Measurements from ENCODE around the gene SFN.
A peak's percentile ranks its signal among the peaks of the same experiment; 100 is the strongest.
"Not testable (repeated sequence)": the region's sequence is repeated elsewhere in the genome, so short reads cannot be mapped to it uniquely, and the experiment has no call there.

The SFN gene

GRCh38 chr1:26862781-26863684 lies at the start of gene SFN:
SFN (plus strand) TSS chr1:26863149; CDS start chr1:26863213, 64 bp downstream.
- DNase-seq (ENCODE audit: extremely low read depth in 1 of 2, low read depth in 1 of 2) = peak in 1 of 2 donors; percentile 9

DNA sequence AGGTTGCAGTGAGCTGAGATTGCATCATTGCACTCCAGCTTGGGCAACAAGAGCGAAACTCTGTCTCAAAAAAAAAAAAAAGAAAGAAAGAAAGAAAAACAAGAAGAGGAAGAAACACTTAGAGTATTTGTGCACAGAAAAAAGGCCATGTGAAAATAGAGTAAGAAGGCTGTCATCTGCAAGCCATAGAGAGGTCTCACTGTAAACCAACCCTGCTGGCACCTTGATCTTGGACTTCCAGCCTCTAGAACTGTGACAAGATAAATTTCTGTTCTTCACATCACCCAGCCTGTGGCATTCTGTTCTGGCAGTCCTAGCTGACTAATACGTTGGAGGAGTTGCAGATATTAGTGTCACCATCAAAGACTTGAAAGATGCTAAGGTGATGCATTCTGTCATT lies 48.6 kb upstream of the SFN start:
- no peak for DNase-seq (ENCODE audit: extremely low read depth in 1 of 2, low read depth in 1 of 2)

DNA sequence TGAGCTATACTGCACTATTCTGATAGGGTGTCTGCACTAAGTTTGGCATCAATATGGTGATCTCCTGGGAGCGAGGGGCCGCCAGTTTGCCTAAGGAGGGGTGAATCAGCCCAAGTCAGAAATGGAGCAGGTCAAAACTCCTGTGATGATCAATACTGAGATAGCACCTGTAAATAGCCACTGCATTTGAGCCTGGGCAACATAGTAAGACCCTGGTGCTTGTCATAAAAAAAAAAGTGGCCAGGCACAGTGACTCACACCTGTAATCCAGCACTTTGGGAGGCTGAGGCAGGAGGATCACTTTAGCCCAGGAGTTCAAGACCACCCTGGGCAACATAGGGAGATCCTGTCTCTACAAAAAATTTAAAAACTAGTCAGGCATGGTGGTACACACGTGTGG lies 48.1 kb upstream of the SFN start:
- no peak for DNase-seq (ENCODE audit: extremely low read depth in 1 of 2, low read depth in 1 of 2)

GRCh38 chr1:26820784-26821269 lies 42.1 kb upstream of the SFN start:
- DNase-seq (ENCODE audit: extremely low read depth in 1 of 2, low read depth in 1 of 2) = no peak

DNA sequence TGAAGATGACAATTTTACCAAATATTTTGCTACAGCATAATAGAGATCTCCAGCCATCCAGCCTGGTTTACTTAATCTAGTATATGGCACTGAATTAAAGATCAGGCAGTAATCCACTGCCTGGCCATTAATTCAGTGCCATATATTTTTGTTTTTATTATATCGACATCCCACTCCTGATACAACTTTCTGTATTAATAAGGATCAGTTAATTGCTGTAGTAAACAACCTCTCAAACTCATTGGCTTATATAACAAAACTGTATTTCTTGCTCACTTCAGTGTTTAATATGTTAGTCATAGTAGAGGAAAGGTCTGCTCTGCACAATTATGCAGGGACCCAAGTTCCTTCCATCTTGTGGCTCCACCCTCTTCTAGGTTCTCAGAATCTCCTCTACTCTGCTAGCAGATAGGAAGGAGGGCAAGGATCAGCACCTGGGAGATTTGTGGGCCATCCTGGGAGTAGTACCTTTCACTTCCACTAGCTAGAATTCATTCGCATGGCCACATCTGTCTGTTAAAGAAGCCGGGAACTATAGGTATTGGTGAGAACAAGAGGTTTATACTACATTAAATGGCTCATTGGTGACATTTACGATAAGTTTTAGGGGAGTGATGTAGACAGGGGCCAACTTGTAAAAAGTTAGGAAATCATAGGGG lies 40.1 kb upstream of the SFN start:
- no peak for DNase-seq (ENCODE audit: extremely low read depth in 1 of 2, low read depth in 1 of 2)

DNA sequence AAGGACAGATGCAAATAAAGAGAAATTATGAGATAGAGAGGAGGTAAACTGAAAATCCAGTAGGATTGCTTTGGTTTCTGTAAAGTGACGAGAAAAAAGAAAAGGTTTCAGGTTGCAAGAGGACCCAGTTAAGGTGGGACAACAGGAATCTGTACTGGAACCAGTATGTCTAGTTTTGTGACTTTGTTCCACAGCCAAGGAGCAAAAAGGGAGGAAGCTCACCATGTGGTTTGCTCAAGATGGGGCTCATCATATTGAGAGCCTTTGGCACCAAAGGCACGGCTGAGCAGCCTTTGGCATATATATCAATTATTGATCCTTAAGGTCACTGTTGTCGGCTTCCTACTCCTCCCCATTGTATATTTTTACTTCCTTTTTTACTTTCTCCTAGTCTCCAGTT lies 38.2 kb upstream of the SFN start:
- no peak for DNase-seq (ENCODE audit: extremely low read depth in 1 of 2, low read depth in 1 of 2)

- DNase-seq (ENCODE audit: extremely low read depth in 1 of 2, low read depth in 1 of 2) = peak in 1 of 2 donors; percentile 56
Observed at GRCh38 chr1:26826261-26827105, 36.5 kb upstream of the SFN start, which contains the start of gene ZDHHC18. ZDHHC18 (plus strand) TSS chr1:26826688; CDS start chr1:26826805, 117 bp downstream.

- no peak for DNase-seq (ENCODE audit: extremely low read depth in 1 of 2, low read depth in 1 of 2)
Observed at GRCh38 chr1:26827106-26827604, 35.8 kb upstream of the SFN start.

- DNase-seq (ENCODE audit: extremely low read depth in 1 of 2, low read depth in 1 of 2) = no peak
Observed at GRCh38 chr1:26827663-26828062, 35.3 kb upstream of the SFN start.

DNA sequence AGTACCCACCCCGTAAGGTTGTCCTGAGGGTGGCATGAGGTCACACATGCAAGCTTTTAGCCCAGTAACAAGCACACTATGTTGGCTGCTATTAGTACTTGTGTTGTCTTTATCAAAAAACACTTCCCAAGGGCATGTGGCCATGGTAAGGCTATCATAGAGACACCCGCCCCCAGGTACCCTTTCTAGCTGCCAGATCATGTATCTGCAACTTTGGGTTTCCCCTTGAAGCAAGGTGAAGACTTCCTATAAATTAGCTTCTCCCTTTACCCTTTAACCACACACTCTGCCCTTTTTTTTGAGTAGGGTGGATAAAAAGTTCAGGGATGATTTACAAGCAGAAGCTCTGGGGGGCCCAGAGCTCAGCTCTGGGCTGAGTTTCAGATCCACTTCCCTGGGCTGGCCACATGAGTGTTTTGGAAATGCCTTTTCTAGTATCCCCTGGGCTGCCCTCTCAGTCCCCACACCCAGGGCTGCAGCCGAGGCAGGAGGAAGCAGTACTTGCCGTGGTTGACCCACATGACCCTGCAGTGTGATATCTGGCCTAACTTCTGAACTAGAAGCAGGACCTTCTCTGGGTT lies 34.4 kb upstream of the SFN start:
- DNase-seq (ENCODE audit: extremely low read depth in 1 of 2, low read depth in 1 of 2) = no peak

GRCh38 chr1:26829184-26829911 lies 33.6 kb upstream of the SFN start:
- DNase-seq (ENCODE audit: extremely low read depth in 1 of 2, low read depth in 1 of 2) = no peak

DNA sequence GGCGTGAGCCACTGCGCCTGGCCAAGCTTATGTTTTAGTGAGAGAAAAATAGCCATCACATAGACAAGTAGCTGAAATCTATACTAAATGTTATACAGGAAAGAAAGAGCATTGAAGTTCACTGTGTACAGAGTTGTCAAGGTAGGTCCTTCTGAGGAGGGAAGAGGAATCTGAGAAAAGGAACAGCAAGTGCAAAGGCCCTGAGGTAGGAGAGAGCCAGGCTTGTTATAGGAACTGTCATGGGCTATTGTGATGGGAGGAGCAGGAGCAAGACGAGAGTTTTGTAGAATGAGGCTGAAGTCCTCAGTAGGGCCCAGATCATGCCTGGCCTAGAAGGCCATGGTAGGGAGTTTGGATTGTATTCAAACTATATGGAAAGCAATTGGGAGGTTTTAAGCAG lies 31.9 kb upstream of the SFN start:
- no peak for DNase-seq (ENCODE audit: extremely low read depth in 1 of 2, low read depth in 1 of 2)

DNA sequence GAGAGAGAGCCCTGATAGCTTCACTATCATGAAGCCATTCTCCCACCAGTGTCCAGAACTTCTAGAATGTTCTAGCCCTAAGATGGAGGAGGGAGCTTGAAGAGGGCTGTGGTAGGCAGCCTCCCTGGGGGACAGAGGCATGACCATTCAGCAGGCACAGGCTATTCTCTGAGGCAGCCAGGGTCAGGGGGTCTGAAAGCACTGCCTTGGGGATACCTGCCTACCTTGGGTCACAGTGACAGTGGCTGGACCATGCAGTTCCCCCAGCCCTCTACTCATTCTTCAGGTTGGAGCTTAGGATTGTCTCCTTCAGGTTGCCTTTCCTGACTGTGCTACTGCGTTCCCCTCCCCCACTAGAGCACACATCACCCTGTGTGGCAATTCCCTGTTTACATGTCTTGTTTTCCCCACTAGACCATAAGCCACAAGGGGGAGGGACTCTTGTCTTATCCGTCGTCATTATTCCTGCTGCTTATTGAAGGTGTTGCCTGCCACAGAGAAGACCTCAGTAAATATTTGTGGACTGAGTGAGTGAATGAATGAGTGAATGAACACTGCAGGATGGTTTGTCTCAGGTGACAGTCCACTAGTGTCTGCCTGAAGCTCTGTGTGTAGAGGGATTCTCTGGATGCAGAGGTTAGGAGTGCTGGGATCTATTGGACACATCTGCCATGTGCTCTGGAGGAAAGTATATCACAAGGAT lies 31.3 kb upstream of the SFN start:
- no peak for DNase-seq (ENCODE audit: extremely low read depth in 1 of 2, low read depth in 1 of 2)

GRCh38 chr1:26832249-26832960 lies 30.5 kb upstream of the SFN start:
- DNase-seq (ENCODE audit: extremely low read depth in 1 of 2, low read depth in 1 of 2) = no peak

DNA sequence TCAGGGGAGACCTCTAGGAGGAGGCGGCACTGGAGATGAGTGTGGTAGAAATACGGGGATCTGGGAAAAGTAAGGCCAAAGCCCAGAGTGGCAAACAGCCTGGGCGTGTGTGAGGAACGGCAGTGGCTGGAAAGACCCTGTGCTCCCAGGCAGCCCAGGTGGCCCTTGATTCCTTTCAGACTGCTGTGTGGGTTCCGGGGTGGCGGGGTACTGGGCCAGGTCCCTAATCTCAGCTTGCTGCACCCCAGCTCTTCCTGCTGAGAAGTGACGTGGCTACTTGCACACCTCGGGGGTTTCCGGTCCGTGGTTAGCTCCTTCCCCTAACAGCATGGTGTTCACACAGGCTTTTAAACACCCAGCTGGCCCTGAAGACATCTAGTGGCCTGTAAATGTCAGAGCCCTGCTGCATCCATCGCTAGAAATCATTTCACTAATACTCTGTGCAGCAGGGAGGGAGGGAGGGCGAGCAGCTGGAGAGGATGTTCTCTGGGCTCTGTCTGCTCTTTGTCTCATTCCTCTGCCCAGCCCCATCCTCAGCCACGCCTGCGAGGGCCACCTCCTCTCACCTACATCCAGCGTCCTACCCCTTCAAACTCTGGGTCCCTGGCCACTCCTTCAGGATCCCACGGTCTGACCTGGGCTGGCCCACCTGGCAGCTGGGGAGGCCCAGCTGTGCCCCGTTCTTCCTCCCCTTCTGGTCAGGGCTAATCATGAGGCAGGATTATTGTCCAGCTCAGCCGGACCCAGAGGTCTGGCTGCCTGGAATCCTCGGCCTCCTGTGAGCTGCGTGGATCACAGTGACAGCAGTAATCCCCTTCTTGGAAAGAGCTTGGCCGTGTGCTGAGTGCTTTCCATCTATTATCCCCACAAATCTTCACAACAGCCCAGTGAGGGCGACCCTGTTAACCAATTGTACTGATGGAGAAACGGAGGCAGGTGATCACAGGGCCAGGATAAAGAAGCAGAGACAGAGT lies 29.2 kb upstream of the SFN start:
- DNase-seq (ENCODE audit: extremely low read depth in 1 of 2, low read depth in 1 of 2) = peak; percentile 74 to 85

GRCh38 chr1:26837665-26838064 lies 25.3 kb upstream of the SFN start:
- DNase-seq (ENCODE audit: extremely low read depth in 1 of 2, low read depth in 1 of 2) = not testable (repeated sequence)

Data from activated CD8-positive, alpha-beta memory T cell treated with anti-CD3 and anti-CD28 coated beads for 1 hour (primary cell).